ENCODE data around the gene EGLN3.
"Not testable (repeated sequence)": the region's sequence is repeated elsewhere in the genome, so short reads cannot be mapped to it uniquely, and the experiment has no call there.

Gene EGLN3

GRCh38 chr14:33950320-33951182, at the start of gene EGLN3:
Gene EGLN3, minus strand, starts transcription at chr14:33951074. Its CDS starts 322 bp downstream, at chr14:33950752.
- peak; percentile 68 for DNase-seq

- DNase-seq: no peak
These were observed 49.5 kb upstream of the EGLN3 start for GRCh38 chr14:34000396-34000795.

- no peak for DNase-seq
These were observed 49.0 kb upstream of the EGLN3 start for GRCh38 chr14:33999771-34000291.

GRCh38 chr14:33997611-33998010, 46.7 kb upstream of the EGLN3 start:
- no peak for DNase-seq

GRCh38 chr14:33996462-33996861, 45.6 kb upstream of the EGLN3 start:
- DNase-seq: no peak

GRCh38 chr14:33993246-33993645, 42.4 kb upstream of the EGLN3 start:
- DNase-seq: no peak

GRCh38 chr14:33992274-33993007, 41.6 kb upstream of the EGLN3 start:
- DNase-seq: no peak

GRCh38 chr14:33990790-33991189, 39.9 kb upstream of the EGLN3 start:
- no peak for DNase-seq

- no peak for DNase-seq
These were observed 36.7 kb upstream of the EGLN3 start for GRCh38 chr14:33987565-33988080.

GRCh38 chr14:33986804-33987203, 35.9 kb upstream of the EGLN3 start:
- DNase-seq: peak; percentile 85

- DNase-seq: no peak
These were observed 34.4 kb upstream of the EGLN3 start for GRCh38 chr14:33985242-33985641.

GRCh38 chr14:33979613-33980276, 28.9 kb upstream of the EGLN3 start:
- DNase-seq: no peak

- DNase-seq: no peak
These were observed 28.2 kb upstream of the EGLN3 start for GRCh38 chr14:33978892-33979612.

GRCh38 chr14:33972583-33973081, 21.8 kb upstream of the EGLN3 start:
- DNase-seq: no peak

- not testable (repeated sequence) for DNase-seq
These were observed 19.0 kb upstream of the EGLN3 start for GRCh38 chr14:33969846-33970245.

- no peak for DNase-seq
These were observed 17.8 kb upstream of the EGLN3 start for GRCh38 chr14:33968722-33969121.

- DNase-seq: no peak
These were observed 16.3 kb upstream of the EGLN3 start for GRCh38 chr14:33967138-33967537.

- DNase-seq: no peak
These were observed 15.4 kb upstream of the EGLN3 start for GRCh38 chr14:33966276-33966675.

GRCh38 chr14:33964599-33965317, 13.9 kb upstream of the EGLN3 start:
- no peak for DNase-seq

GRCh38 chr14:33963892-33964291, 13.0 kb upstream of the EGLN3 start:
- no peak for DNase-seq

- DNase-seq: not testable (repeated sequence)
These were observed 11.6 kb upstream of the EGLN3 start for GRCh38 chr14:33962466-33962865.

All from EL (cell line).